GM12878 (cell line): ENCODE measurements around the gene CCDC187. TPM values are rescaled to one million over a fixed set of nuclear protein-coding genes. Genes with fewer than 3 reads are reported as not detected.

Experiments used
- ATAC-seq: fragments of 200-7000 bp; cut with Tn5 transposase; 3 replicates; pipeline ENCODE4 v1.9.1; 2020; ENCODE audit warnings: mild to moderate bottlenecking, moderate library complexity
- BruUV-seq: library from RNA; stranded (reverse); fragments of 400-500 nt; replicated peaks from 2 replicates; lab custom pipeline; 2021; lab: Mats Ljungman, UMichigan
- CTCF ChIA-PET: fragments of 300-600 bp; sonication (Branson Sonifier 250); formaldehyde crosslinking; extraction: SDS; loops from one replicate; lab custom pipeline; 2021; ENCODE audit warnings: inconsistent platforms; lab: Yijun Ruan, JAX
- POLR2A ChIA-PET: fragments of 350-600 bp; formaldehyde crosslinking; extraction: SDS; loops from one replicate; lab custom pipeline; 2021; ENCODE audit warnings: inconsistent platforms; lab: Charles Lee
- RAD21 ChIA-PET: fragments of 300-600 bp; sonication (Branson Sonifier 250); formaldehyde crosslinking; loops from one replicate; lab custom pipeline; 2023; ENCODE audit warnings: antibody characterized with exemption; ENCODE audit not compliant: unreplicated experiment; lab: Charles Lee
- SMC1A ChIA-PET: fragments of 300-600 bp; sonication (Branson Sonifier 250); formaldehyde crosslinking; loops from one replicate; lab custom pipeline; 2023; ENCODE audit not compliant: unreplicated experiment, uncharacterized antibody; lab: Charles Lee
- DNase-seq: peaks from one replicate; pipeline ENCODE4 v3.0.0-alpha.2; 2011; ENCODE audit warnings: low read depth, low spot score
- FAIRE-seq: peaks from 3 replicates; lab custom pipeline; 2011; peaks lifted over from hg19 to GRCh38; lab: Jason Lieb, UNC
- H2AFZ ChIP-seq: 2 replicates; pipeline ENCODE4 v1.6.0; 2011; ENCODE audit warnings: low read depth, low read length, control low read depth; ENCODE audit not compliant: control insufficient read depth
- H3K27ac ChIP-seq: 2 replicates; pipeline ENCODE4 v1.5.1; 2011; ENCODE audit warnings: control low read depth; ENCODE audit not compliant: control insufficient read depth, insufficient read depth
- H3K27me3 ChIP-seq, 2 experiments: replicated peaks in 1 of 2; 2 replicates each; pipeline versions ENCODE4 v1.6.0 to v1.6.1; 2011; ENCODE audit warnings: low read length in 1 of 2; ENCODE audit not compliant: control insufficient read depth in 2 of 2, insufficient read depth in 2 of 2
- H3K36me3 ChIP-seq, 2 experiments: 2 replicates each; pipeline ENCODE4 v1.5.1; 2011; ENCODE audit warnings: low read length in 1 of 2; ENCODE audit not compliant: control insufficient read depth in 2 of 2, insufficient read depth in 2 of 2
- H3K4me1 ChIP-seq: 2 replicates; pipeline ENCODE4 v1.6.1; 2011; ENCODE audit warnings: mild to moderate bottlenecking, low read length, moderate library complexity, mixed read lengths; ENCODE audit not compliant: control insufficient read depth, insufficient read depth
- H3K4me2 ChIP-seq: 2 replicates; pipeline ENCODE4 v1.6.0; 2011; ENCODE audit warnings: control low read depth; ENCODE audit not compliant: control insufficient read depth, insufficient read depth
- H3K4me3 ChIP-seq: fragments of 200-600 bp; sonication (generic); 2 replicates; pipeline ENCODE4 v1.5.1; 2016
- H3K79me2 ChIP-seq: 2 replicates; pipeline ENCODE4 v1.6.0; 2011; ENCODE audit warnings: low read length; ENCODE audit not compliant: control insufficient read depth, insufficient read depth
- H3K9ac ChIP-seq: 2 replicates; pipeline ENCODE4 v1.8.0; 2011; ENCODE audit warnings: low read length, control low read depth, mixed read lengths; ENCODE audit not compliant: control insufficient read depth, insufficient read depth
- H3K9me3 ChIP-seq: replicated peaks from 3 replicates; pipeline ENCODE4 v1.5.1; 2011; ENCODE audit warnings: mild to moderate bottlenecking, low read length; ENCODE audit not compliant: control insufficient read depth, insufficient read depth
- H4K20me1 ChIP-seq: 2 replicates; pipeline ENCODE4 v1.6.0; 2011; ENCODE audit not compliant: control insufficient read depth, insufficient read depth
- BHLHE40 ChIP-seq, 2 experiments: fragments of 450-650 bp in 1 of 2; IDR thresholded peaks; 2 replicates each; pipeline ENCODE4 v1.6.1; 2011 to 2017; ENCODE audit warnings: low read depth in 2 of 2, borderline replicate concordance in 1 of 2, improper control_type of control experiment in 1 of 2, low read length in 1 of 2, mild to moderate bottlenecking in 1 of 2
- CBX3 ChIP-seq: fragments of 200-600 bp; sonication (generic); IDR thresholded peaks from 2 replicates; pipeline ENCODE4 v1.6.1; 2016; ENCODE audit warnings: low read depth, borderline replicate concordance
- CEBPB ChIP-seq, 2 experiments: fragments of 150-350 bp in 1 of 2; IDR thresholded peaks; 2 replicates each; pipeline ENCODE4 v1.6.1; 2012 to 2014; ENCODE audit warnings: low read depth in 2 of 2, low read length in 2 of 2, borderline replicate concordance in 1 of 2, inconsistent platforms in 1 of 2
- KAT2A ChIP-seq: conservative IDR thresholded peaks from 2 replicates; pipeline ENCODE4 v1.6.1; 2011; ENCODE audit warnings: low read depth, low read length; ENCODE audit not compliant: control insufficient read depth
- MTA2 ChIP-seq: fragments of 450-650 bp; IDR thresholded peaks from 2 replicates; pipeline ENCODE4 v1.6.1; 2016; ENCODE audit warnings: low read depth, mild to moderate bottlenecking, moderate library complexity
- MYB ChIP-seq: fragments of 150-350 bp; IDR thresholded peaks from 2 replicates; pipeline ENCODE4 v1.6.1; 2014; ENCODE audit warnings: mild to moderate bottlenecking, low read depth, low read length, borderline replicate concordance
- NFYB ChIP-seq: IDR thresholded peaks from 2 replicates; pipeline ENCODE4 v1.6.1; 2011; ENCODE audit warnings: low read depth, mild to moderate bottlenecking, low read length, improper control_type of control experiment, moderate library complexity; ENCODE audit not compliant: insufficient read depth
- NR2C2 ChIP-seq: IDR thresholded peaks from 2 replicates; pipeline ENCODE4 v1.6.1; 2011; ENCODE audit warnings: borderline replicate concordance, low read depth; ENCODE audit not compliant: control insufficient read depth, insufficient read length
- PAX8 ChIP-seq: fragments of 450-650 bp; IDR thresholded peaks from 2 replicates; pipeline ENCODE4 v1.6.1; 2017; ENCODE audit warnings: mild to moderate bottlenecking, moderate library complexity
- PML ChIP-seq: IDR thresholded peaks from 2 replicates; pipeline ENCODE4 v1.6.1; 2012; ENCODE audit warnings: low read length, inconsistent platforms
- POLR2A ChIP-seq: IDR thresholded peaks from 2 replicates; pipeline ENCODE4 v1.6.1; 2011; ENCODE audit warnings: low read depth, mild to moderate bottlenecking, low read length
- RUNX3 ChIP-seq: IDR thresholded peaks from 2 replicates; pipeline ENCODE4 v1.6.1; 2012; ENCODE audit warnings: low read length, inconsistent platforms
- TCF12 ChIP-seq: IDR thresholded peaks from 2 replicates; pipeline ENCODE4 v1.6.1; 2011; ENCODE audit warnings: low read depth, mild to moderate bottlenecking, low read length
- WRNIP1 ChIP-seq: IDR thresholded peaks from 2 replicates; pipeline ENCODE4 v1.6.1; 2011; ENCODE audit warnings: low read depth, low read length, improper control_type of control experiment, borderline replicate concordance
- ZSCAN29 ChIP-seq: fragments of 450-650 bp; IDR thresholded peaks from 2 replicates; pipeline ENCODE4 v1.6.1; 2017; ENCODE audit warnings: mild to moderate bottlenecking, moderate library complexity
- WGBS: methylation state at CpG from one replicate; pipeline ENCODE4 v1.1.6; 2016; ENCODE audit warnings: low lambda C conversion rate; ENCODE audit not compliant: insufficient replicate concordance, insufficient coverage; ENCODE audit errors: missing lambda C conversion rate; 5-methylcytosine and 5-hydroxymethylcytosine counted together
- in situ Hi-C: fragments of 300-500 bp; cut with MboI; formaldehyde crosslinking; loops from 9 replicates; pipeline ENCODE4 v1.14.3; 2018; ENCODE audit warnings: mixed read lengths
- intact Hi-C: fragments of 100-400 bp; cut with micrococcal nuclease; formaldehyde crosslinking; loops from one replicate; pipeline ENCODE4 v1.14.2; 2022; ENCODE audit not compliant: unreplicated experiment
- polyA plus RNA-seq, 11 experiments: library from polyadenylated mRNA; depleted of rRNA in 4 of 11; unstranded in 6 of 11; stranded (reverse) in 5 of 11; fragments of >200 nt; fragmentation: Nextera tagmentation in 4 of 11; fragmentation: Illumina TruSeq in 1 of 11; extraction: Ambion mirVana in 4 of 11; extraction: Trizol in 1 of 11; gene quantifications; 1 replicate in 1 of 11; 2 replicates in 10 of 11; pipeline versions ENCODE4 v1.2.1 to v1.2.3, GENCODE V29; 2011 to 2016; ENCODE audit warnings: inconsistent platforms in 2 of 11, missing spikeins in 2 of 11, low read depth in 1 of 11
- total RNA-seq, 4 experiments: library from RNA; depleted of rRNA in 3 of 4; stranded (reverse); fragments of >200 nt in 3 of 4; fragmentation: Illumina TruSeq in 1 of 4; extraction: Trizol in 1 of 4; gene quantifications; 2 replicates each; pipeline versions ENCODE4 v1.2.1 to v1.2.3, GENCODE V29; 2013 to 2021
- TF ChIP-seq, protein P1 (sequence below): fragments of 450-650 bp; conservative IDR thresholded peaks from 2 replicates; pipeline ENCODE4 v1.6.1; 2017; ENCODE audit warnings: mild to moderate bottlenecking, moderate library complexity
- TF ChIP-seq, protein P2 (sequence below): fragments of 150-350 bp; IDR thresholded peaks from 2 replicates; pipeline ENCODE4 v1.6.1; 2016; ENCODE audit warnings: low read depth, low read length
- TF ChIP-seq, protein P3 (sequence below): IDR thresholded peaks from 2 replicates; pipeline ENCODE4 v1.6.1; 2011; ENCODE audit warnings: borderline replicate concordance, low read depth, mild to moderate bottlenecking, moderate library complexity, low read length; ENCODE audit not compliant: insufficient read depth, poor library complexity, severe bottlenecking

Gene CCDC187
- total and polyA plus RNA-seq, 10 of the 15 experiments (the other 5 are each of a cell fraction or from before 2014, with no cell fraction given) = 0.04 to 0.23 (median 0.04) TPM; not detected in 7

DNA sequence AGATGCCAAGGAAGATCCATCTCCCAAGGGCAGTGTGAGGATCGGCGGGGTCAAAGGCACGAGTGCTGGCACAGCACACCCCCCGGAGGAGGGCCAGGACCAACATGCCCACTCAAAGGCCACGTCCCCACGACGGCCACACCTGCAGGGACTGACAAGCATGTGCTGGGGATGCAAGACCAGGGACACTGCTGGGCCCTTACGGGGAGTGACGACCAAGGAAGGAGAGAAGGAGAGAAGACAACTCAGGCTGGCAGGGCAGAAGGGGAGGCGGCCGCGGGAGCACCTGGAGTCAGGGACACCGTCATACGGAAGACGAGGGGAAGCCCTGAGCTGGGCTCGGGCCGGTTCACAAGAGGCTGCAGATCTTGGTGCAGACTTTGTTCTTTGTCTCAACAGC lies 68.7 kb downstream of the CCDC187 start:
- Histone ChIP-seq H3K9me3 (no peaks in the 10 kb centered on the region), H2AFZ (no peak overlapping the region), H3K36me3 (peaks cover 5 to 20% of the 10 kb centered on the region in 2 experiments; a peak in 3 of 4 replicates), H3K79me2 (peaks cover 20% of the 10 kb centered on the region), H3K4me1 (peaks cover 22% of the 10 kb centered on the region), H3K4me2 (no peak overlapping the region), H3K4me3 (no peak overlapping the region), H4K20me1 (no peaks in the 10 kb centered on the region), H3K9ac (no peak overlapping the region), H3K27ac (no peak overlapping the region), H3K27me3 (no peaks in the 10 kb centered on the region)
- no peak for TF ChIP-seq RUNX3
- TF ChIP-seq PML = no peak
- TF ChIP-seq BHLHE40 (IDR thresholded peaks at IDR 0.05; ENCODE audit: borderline replicate concordance in 1 of 2, low read depth in 2 of 2, low read length in 1 of 2) = no peak
- TF ChIP-seq WRNIP1 = no peak
- TF ChIP-seq NFYB = no peak
- TF ChIP-seq PAX8 = no peak
- TF ChIP-seq, protein P1, sequence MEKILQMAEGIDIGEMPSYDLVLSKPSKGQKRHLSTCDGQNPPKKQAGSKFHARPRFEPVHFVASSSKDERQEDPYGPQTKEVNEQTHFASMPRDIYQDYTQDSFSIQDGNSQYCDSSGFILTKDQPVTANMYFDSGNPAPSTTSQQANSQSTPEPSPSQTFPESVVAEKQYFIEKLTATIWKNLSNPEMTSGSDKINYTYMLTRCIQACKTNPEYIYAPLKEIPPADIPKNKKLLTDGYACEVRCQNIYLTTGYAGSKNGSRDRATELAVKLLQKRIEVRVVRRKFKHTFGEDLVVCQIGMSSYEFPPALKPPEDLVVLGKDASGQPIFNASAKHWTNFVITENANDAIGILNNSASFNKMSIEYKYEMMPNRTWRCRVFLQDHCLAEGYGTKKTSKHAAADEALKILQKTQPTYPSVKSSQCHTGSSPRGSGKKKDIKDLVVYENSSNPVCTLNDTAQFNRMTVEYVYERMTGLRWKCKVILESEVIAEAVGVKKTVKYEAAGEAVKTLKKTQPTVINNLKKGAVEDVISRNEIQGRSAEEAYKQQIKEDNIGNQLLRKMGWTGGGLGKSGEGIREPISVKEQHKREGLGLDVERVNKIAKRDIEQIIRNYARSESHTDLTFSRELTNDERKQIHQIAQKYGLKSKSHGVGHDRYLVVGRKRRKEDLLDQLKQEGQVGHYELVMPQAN = no peak
- TF ChIP-seq CBX3 = no peak
- no peak for TF ChIP-seq ZSCAN29
- TF ChIP-seq, protein P2, sequence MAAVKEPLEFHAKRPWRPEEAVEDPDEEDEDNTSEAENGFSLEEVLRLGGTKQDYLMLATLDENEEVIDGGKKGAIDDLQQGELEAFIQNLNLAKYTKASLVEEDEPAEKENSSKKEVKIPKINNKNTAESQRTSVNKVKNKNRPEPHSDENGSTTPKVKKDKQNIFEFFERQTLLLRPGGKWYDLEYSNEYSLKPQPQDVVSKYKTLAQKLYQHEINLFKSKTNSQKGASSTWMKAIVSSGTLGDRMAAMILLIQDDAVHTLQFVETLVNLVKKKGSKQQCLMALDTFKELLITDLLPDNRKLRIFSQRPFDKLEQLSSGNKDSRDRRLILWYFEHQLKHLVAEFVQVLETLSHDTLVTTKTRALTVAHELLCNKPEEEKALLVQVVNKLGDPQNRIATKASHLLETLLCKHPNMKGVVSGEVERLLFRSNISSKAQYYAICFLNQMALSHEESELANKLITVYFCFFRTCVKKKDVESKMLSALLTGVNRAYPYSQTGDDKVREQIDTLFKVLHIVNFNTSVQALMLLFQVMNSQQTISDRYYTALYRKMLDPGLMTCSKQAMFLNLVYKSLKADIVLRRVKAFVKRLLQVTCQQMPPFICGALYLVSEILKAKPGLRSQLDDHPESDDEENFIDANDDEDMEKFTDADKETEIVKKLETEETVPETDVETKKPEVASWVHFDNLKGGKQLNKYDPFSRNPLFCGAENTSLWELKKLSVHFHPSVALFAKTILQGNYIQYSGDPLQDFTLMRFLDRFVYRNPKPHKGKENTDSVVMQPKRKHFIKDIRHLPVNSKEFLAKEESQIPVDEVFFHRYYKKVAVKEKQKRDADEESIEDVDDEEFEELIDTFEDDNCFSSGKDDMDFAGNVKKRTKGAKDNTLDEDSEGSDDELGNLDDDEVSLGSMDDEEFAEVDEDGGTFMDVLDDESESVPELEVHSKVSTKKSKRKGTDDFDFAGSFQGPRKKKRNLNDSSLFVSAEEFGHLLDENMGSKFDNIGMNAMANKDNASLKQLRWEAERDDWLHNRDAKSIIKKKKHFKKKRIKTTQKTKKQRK = no peak
- TF ChIP-seq POLR2A = no peak
- no peak for TF ChIP-seq NR2C2
- TF ChIP-seq, protein P3, sequence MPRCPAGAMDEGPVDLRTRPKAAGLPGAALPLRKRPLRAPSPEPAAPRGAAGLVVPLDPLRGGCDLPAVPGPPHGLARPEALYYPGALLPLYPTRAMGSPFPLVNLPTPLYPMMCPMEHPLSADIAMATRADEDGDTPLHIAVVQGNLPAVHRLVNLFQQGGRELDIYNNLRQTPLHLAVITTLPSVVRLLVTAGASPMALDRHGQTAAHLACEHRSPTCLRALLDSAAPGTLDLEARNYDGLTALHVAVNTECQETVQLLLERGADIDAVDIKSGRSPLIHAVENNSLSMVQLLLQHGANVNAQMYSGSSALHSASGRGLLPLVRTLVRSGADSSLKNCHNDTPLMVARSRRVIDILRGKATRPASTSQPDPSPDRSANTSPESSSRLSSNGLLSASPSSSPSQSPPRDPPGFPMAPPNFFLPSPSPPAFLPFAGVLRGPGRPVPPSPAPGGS = no peak
- TF ChIP-seq KAT2A = no peak
- TF ChIP-seq MTA2 = no peak
- no peak for TF ChIP-seq MYB
- no peak for TF ChIP-seq TCF12
- TF ChIP-seq CEBPB (IDR thresholded peaks at IDR 0.05; ENCODE audit: borderline replicate concordance in 1 of 2, low read depth in 2 of 2, low read length in 2 of 2) = no peak
- SMC1A ChIA-PET = no interaction called here
- POLR2A ChIA-PET = no interaction called here
- in situ Hi-C loops (no loop called here), intact Hi-C loops (no loop called here)
- WGBS = 96% methylated on average over 17 of the region's 17 CpGs
- RAD21 ChIA-PET = no interaction called here
- no peak for DNase-seq
- CTCF ChIA-PET = no interaction called here
- ATAC-seq = no peak
- no peak for FAIRE-seq
- BruUV-seq = no TSS peak
